KOPT-K1 (cell line): ENCODE results near the gene TMEFF1.
"Not testable (repeated sequence)": the region's sequence is repeated elsewhere in the genome, so short reads cannot be mapped to it uniquely, and the experiment has no call there.

Experiments used
- H3K27ac ChIP-seq: fragments of 200-600 bp; sonication (generic); 2 replicates; pipeline ENCODE4 v1.5.1; 2016; ENCODE audit warnings: antibody characterized with exemption, mild to moderate bottlenecking, low read depth, low read length; ENCODE audit not compliant: poor library complexity, severe bottlenecking
- H3K36me3 ChIP-seq: fragments of 200-600 bp; sonication (generic); 2 replicates; pipeline ENCODE4 v1.5.1; 2017; ENCODE audit warnings: antibody characterized with exemption, mild to moderate bottlenecking, low read length, moderate library complexity; ENCODE audit not compliant: insufficient read depth
- H3K9me3 ChIP-seq: fragments of 200-600 bp; sonication (generic); 2 replicates; pipeline ENCODE4 v1.5.1; 2017; ENCODE audit warnings: antibody characterized with exemption, low read length, mild to moderate bottlenecking; ENCODE audit not compliant: insufficient read depth, poor library complexity, severe bottlenecking

Gene TMEFF1, protein sequence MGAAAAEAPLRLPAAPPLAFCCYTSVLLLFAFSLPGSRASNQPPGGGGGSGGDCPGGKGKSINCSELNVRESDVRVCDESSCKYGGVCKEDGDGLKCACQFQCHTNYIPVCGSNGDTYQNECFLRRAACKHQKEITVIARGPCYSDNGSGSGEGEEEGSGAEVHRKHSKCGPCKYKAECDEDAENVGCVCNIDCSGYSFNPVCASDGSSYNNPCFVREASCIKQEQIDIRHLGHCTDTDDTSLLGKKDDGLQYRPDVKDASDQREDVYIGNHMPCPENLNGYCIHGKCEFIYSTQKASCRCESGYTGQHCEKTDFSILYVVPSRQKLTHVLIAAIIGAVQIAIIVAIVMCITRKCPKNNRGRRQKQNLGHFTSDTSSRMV

DNA sequence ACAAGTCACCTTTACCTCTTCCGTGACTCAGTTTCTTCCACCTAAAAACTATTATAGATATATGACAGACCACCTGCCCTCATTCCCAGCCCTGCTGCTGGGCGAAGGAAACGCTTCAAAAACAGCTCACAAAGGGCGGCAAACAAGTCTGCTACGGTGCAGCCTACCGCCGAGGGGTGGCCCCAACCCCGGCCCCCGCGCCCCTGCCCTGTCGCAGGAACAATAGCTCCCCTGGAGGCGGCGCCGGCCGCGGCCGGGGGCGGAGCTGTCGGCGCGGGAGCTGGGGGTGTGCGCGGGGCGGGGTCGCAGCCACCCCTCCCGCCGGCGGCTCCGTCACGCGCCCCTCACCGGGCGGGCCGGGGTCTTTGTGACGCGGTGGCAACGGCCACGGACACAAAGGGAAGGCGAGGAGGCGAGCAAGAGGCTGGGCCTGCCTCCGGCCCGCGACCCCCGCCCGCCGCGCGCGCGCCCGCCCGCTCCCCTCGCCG, at the start of gene TMEFF1:
TMEFF1 (plus strand) TSS at position 362 of the 488 bp plus-strand sequence. CDS start 396 bp downstream, outside the sequence.
- Histone ChIP-seq H3K27ac (peak within 1 kb of the TSS; percentile 36), H3K36me3 (no peaks in the 10 kb centered on the region), H3K9me3 (no peaks in the 10 kb centered on the region)

GRCh38 chr9:100425758-100426157, 47.2 kb upstream of the TMEFF1 start:
- H3K27ac ChIP-seq: no peak overlapping the region
- no peaks in the 10 kb centered on the region for H3K36me3 ChIP-seq
- H3K9me3 ChIP-seq: no peaks in the 10 kb centered on the region

- peak overlapping the region; percentile 56 for H3K27ac ChIP-seq
These were observed 46.8 kb upstream of the TMEFF1 start for GRCh38 chr9:100426189-100426529.

DNA sequence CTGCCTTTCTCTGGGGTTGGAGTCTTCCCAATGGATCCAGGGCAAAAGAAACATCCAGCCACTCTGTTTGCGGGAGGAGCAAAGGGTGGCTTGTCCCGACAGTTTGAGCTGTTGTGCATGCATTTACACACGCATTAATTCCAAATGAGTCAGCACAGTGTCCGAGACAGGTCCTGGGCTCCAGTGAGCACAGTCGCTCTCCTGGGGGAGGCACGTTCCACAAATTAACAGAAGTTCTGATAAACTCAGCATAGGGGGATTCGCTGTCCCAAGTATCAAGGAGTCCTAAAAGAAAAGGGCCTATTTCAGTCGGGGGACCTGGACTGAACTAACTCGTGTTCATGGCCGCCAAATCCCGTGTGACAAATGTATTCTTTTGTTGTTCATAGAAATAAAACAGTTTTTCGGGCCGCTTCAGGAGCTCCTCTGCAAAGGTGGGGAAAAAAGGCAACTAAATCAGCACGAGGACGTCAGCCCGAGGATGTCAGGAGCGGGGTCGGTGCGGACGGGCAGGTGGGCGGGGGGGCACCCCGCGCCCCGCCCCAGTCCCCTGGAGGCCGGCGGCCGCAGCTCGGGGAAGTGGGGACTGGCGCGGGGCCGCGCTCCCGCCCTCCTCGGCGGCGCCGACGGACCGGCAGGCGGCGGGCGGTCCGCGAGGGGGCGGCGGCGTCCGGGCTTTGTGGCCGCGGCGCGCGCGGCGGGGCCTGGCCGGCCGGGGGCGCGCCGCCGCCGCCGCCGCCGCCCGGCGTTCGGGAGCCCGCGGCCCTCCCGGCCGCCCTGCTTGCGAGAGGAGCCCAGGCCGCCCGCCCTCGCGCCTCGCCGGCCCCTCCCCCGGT, 46.2 kb upstream of the TMEFF1 start, which contains the start of gene MSANTD3:
MSANTD3 (plus strand) TSS at position 614 of the 836 bp plus-strand sequence. CDS start 14,796 bp downstream, outside the sequence.
- H3K27ac ChIP-seq: peak within 1 kb of the TSS; percentile 56
- H3K36me3 ChIP-seq: no peaks in the 10 kb centered on the region
- no peaks in the 10 kb centered on the region for H3K9me3 ChIP-seq

More at GRCh38 chr9:100426189-100426529, 46.8 kb upstream of the TMEFF1 start:
- Histone ChIP-seq H3K36me3 (no peaks in the 10 kb centered on the region), H3K9me3 (no peaks in the 10 kb centered on the region)

- H3K27ac ChIP-seq: peak overlapping the region; percentile 52
These were observed 45.3 kb upstream of the TMEFF1 start for GRCh38 chr9:100427366-100428263.

GRCh38 chr9:100428871-100429654, 43.9 kb upstream of the TMEFF1 start:
- Histone ChIP-seq H3K27ac (no peak overlapping the region), H3K9me3 (no peaks in the 10 kb centered on the region), H3K36me3 (no peaks in the 10 kb centered on the region)

More at GRCh38 chr9:100427366-100428263, 45.3 kb upstream of the TMEFF1 start:
- Histone ChIP-seq H3K36me3 (no peaks in the 10 kb centered on the region), H3K9me3 (no peaks in the 10 kb centered on the region)

DNA sequence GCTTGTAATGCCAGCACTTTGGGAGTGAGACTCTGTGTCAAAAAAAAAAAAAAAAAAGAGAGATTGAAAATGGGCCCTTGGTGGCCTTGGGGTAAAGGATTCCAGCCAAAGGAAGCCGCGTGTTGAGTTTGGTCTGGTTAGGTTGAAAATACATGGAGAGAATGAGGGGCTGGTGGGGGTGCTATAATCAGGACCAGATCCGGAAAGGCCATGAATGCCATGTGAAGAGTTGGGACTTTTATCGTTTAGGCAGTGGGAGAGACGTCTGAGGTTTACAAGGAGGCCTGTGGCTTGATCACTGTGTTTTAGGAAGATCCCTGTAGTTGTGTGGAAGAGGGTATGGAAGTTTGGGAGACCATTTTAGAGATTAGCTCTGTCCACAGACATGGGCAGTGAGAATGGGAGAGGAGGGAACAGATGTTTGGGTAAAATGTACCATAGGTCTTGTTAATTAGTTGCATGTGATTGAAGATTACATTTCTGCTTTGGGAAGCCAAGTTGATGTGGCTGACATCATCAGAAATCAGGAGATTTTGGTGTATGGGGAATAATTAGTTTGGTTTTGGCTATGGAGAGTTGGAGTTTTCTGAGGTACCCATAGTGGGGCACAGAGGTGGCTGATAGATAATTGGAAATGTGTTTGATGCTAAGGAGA, 42.5 kb upstream of the TMEFF1 start:
- no peaks in the 10 kb centered on the region for H3K9me3 ChIP-seq
- no peaks in the 10 kb centered on the region for H3K36me3 ChIP-seq
- H3K27ac ChIP-seq: no peak overlapping the region

DNA sequence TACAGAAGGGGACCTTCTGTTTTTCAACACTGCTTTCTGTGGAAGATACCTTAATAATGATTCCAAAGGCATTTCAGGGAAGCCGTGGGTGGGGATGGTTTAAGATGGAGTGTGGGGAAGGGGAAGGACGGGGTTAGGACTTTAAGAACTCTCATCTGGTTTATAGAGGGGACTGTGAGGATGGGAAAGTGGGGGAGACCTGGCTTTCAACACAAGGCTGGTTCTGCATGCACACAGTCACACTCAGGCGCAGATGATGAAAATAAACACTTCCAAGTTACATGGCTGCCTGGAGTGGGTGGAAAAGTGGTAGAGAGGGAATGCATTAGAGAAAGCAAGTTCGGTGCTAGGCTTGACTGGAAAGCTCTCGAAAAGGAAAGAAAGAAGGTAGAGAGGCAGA, 41.1 kb upstream of the TMEFF1 start:
- H3K27ac ChIP-seq: no peak overlapping the region
- no peaks in the 10 kb centered on the region for H3K36me3 ChIP-seq
- no peaks in the 10 kb centered on the region for H3K9me3 ChIP-seq

DNA sequence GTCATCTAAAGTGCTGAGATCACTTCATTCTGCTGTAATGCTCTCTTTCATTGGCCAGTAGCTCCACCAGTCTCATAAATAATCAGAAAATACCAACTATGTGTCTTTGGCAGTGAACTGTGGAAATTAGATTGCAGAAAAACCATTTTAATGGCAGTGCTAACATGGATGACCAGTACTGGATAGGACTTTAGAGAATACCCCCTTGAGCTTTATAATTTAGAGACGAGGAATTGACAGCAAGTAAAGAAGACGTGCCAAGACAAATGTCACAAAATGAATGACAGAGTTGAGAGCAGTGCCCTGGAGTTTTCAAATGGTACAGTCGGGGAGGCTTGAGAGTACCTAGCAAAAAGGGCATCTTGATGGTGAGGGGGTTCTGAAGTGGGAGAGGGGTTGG, 40.2 kb upstream of the TMEFF1 start:
- no peaks in the 10 kb centered on the region for H3K36me3 ChIP-seq
- H3K9me3 ChIP-seq: no peaks in the 10 kb centered on the region
- no peak overlapping the region for H3K27ac ChIP-seq

DNA sequence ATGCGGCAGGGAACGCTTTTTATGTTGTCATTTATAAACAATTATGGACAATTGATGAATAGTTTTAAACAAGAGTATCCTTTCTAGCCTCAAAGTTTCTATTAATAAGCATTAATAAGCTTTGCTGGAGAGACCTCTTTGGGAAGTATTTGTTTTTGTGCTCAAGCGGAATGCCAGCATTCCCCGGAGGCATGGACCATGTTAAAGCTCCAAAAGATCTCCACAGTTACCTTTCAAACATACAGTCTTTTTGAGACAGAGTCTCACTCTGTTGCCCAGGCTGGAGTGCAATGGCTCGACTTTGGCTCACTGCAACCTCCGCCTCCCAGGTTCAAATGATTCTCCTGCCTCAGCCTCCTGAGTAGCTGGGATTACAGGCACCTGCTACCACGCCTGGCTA, 36.4 kb upstream of the TMEFF1 start:
- H3K36me3 ChIP-seq: no peaks in the 10 kb centered on the region
- no peak overlapping the region for H3K27ac ChIP-seq
- H3K9me3 ChIP-seq: no peaks in the 10 kb centered on the region

DNA sequence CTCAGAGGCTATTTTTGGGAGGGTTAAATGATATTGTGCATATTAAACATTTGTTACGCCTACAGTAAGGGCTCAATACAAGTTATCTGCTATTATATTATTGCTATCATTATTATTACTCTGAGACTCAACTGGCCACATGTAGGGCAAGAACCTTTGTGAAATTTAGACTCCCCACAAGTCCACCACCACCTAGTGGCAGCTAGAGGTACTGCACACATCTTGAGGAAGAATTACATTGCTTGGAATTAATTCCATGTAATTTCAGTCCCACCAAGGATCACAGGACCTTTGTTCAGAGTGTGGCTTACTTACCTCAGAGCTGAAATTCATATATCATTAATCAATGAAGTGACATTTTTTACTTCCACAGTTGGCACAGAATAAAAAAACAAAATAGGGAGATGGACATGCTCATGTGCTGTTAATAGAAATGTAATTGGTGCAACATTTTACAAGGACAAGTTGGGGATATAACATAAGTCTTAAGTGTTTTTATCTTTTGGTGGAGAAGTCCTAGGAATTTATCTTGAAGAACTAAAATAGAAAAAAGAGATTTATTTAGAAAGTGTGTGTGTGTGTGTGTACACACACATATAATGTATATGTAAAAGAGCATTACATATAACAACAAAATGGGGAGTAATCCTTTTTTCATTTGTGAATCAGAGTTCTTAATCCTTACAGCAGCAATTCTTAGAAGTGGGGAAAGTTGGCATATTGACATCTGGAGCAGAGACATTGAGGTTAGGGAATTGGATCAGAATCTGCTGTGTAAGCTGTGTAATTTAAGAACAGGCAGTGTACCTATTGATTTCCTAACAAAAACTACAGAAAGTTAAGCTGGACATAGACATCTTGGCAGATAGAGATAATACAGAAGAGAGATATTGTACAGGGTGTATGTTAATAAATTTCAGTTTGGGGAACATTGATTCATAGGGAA, 34.8 kb upstream of the TMEFF1 start:
- Histone ChIP-seq H3K9me3 (no peaks in the 10 kb centered on the region), H3K27ac (no peak overlapping the region), H3K36me3 (no peaks in the 10 kb centered on the region; the same call in 1 of the 2 replicates)

DNA sequence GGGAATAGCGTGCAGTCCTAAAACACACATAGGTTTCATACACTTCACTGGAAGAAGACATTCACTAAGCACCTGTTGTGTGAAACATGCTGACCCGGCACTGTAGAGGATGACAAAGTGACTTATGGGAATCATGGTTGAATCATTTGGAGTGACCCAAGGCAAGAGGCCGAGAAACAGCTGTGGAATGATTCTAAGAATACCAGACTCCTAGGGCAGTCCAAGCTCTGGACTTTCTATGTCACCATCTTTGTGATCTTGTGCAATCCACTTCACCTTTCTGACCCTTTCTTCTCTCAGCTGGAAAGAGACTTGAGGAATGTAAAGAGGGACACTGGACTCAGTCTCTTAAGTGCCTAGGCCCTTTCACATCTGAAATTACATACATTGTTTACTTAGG, 32.9 kb upstream of the TMEFF1 start:
- Histone ChIP-seq H3K9me3 (no peaks in the 10 kb centered on the region), H3K36me3 (no peaks in the 10 kb centered on the region; the same call in 1 of the 2 replicates), H3K27ac (no peak overlapping the region)

GRCh38 chr9:100440487-100440886, 32.5 kb upstream of the TMEFF1 start:
- H3K9me3 ChIP-seq, H3K27ac ChIP-seq, H3K36me3 ChIP-seq: not testable (repeated sequence)
